MM.1S (cell line): ENCODE results near the gene PIGZ.
"Not testable (repeated sequence)": the region's sequence is repeated elsewhere in the genome, so short reads cannot be mapped to it uniquely, and the experiment has no call there.

Experiments used
- EZH2 ChIP-seq: fragments of 300-600 bp; sonication (generic); optimal IDR thresholded peaks from 2 replicates; pipeline ENCODE3; 2017; ENCODE audit warnings: low read depth, mild to moderate bottlenecking, antibody characterized with exemption, low read length, mixed read lengths
- TF ChIP-seq, protein P1 (sequence below): fragments of 300-600 bp; sonication (generic); IDR thresholded peaks from 2 replicates; pipeline ENCODE4 v1.5.1; 2016; ENCODE audit warnings: antibody characterized with exemption, low read length, mixed read lengths

DNA sequence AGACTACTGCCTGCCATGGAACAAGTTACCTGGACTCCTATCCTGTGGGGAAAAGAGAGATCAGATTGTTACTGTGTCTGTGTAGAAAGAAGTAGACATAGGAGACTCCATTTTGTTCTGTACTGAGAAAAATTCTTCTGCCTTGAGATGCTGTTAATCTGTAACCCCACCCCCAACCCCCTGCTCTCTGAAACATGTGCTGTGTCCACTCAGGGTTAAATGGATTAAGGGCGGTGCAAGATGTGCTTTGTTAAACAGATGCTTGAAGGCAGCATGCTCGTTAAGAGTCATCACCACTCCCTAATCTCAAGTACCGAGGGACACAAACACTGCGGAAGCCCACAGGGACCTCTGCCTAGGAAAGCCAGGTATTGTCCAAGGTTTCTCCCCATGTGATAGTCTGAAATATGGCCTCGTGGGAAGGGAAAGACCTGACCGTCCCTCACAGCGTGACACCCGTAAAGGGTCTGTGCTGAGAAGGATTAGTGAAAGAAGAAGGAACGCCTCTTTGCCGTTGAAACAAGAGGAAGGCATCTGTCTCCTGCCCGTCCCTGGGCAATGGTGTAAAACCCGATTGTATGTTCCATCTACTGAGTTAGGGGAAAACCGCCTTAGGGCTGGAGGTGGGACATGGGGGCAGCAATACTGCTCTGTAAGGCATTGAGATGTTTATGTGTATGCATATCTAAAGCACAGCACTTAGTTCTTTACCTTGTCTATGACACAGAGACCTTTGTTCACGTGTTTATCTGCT lies 24.4 kb downstream of the PIGZ start:
- TF ChIP-seq EZH2: not testable (repeated sequence)
- TF ChIP-seq, protein P1, sequence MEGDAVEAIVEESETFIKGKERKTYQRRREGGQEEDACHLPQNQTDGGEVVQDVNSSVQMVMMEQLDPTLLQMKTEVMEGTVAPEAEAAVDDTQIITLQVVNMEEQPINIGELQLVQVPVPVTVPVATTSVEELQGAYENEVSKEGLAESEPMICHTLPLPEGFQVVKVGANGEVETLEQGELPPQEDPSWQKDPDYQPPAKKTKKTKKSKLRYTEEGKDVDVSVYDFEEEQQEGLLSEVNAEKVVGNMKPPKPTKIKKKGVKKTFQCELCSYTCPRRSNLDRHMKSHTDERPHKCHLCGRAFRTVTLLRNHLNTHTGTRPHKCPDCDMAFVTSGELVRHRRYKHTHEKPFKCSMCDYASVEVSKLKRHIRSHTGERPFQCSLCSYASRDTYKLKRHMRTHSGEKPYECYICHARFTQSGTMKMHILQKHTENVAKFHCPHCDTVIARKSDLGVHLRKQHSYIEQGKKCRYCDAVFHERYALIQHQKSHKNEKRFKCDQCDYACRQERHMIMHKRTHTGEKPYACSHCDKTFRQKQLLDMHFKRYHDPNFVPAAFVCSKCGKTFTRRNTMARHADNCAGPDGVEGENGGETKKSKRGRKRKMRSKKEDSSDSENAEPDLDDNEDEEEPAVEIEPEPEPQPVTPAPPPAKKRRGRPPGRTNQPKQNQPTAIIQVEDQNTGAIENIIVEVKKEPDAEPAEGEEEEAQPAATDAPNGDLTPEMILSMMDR: not testable (repeated sequence)
